Non-pigmented ciliary epithelial cell (primary cell): ENCODE data around the gene THAP4.
"Not testable (repeated sequence)": the region's sequence is repeated elsewhere in the genome, so short reads cannot be mapped to it uniquely, and the experiment has no call there.

Source experiments
- DNase-seq: peaks from one replicate; pipeline ENCODE4 v3.0.0-alpha.2; 2010; ENCODE audit warnings: low read depth

THAP4 gene

GRCh38 chr2:241612156-241613016 is 24.6 kb downstream of the THAP4 start:
- no peak for DNase-seq

GRCh38 chr2:241611062-241611461 is 25.9 kb downstream of the THAP4 start:
- no peak for DNase-seq

GRCh38 chr2:241609859-241610793 is 26.8 kb downstream of the THAP4 start:
- peak; percentile 26 for DNase-seq

- DNase-seq, result no peak
Measured at GRCh38 chr2:241608881-241609280, 28.1 kb downstream of the THAP4 start.

GRCh38 chr2:241607162-241607885 is 29.6 kb downstream of the THAP4 start:
- no peak for DNase-seq

GRCh38 chr2:241606186-241606585 is 30.8 kb downstream of the THAP4 start:
- no peak for DNase-seq

GRCh38 chr2:241603686-241604085 is 33.3 kb downstream of the THAP4 start:
- no peak for DNase-seq

GRCh38 chr2:241602720-241603119 is 34.2 kb downstream of the THAP4 start:
- no peak for DNase-seq

GRCh38 chr2:241601841-241602240 is 35.1 kb downstream of the THAP4 start:
- DNase-seq, result no peak

- DNase-seq, result no peak
Measured at GRCh38 chr2:241599615-241600014, 37.3 kb downstream of the THAP4 start.

- no peak for DNase-seq
Measured at GRCh38 chr2:241598487-241598886, 38.5 kb downstream of the THAP4 start.

- DNase-seq, result no peak
Measured at GRCh38 chr2:241598061-241598460, 38.9 kb downstream of the THAP4 start.

- no peak for DNase-seq
Measured at GRCh38 chr2:241597561-241597960, 39.4 kb downstream of the THAP4 start.

- DNase-seq, result no peak
Measured at GRCh38 chr2:241595600-241596140, 41.3 kb downstream of the THAP4 start.

- no peak for DNase-seq
Measured at GRCh38 chr2:241593271-241593670, 43.7 kb downstream of the THAP4 start.

GRCh38 chr2:241592126-241592845 is 44.7 kb downstream of the THAP4 start:
- no peak for DNase-seq

GRCh38 chr2:241590496-241591455 is 46.2 kb downstream of the THAP4 start:
- DNase-seq, result not testable (repeated sequence)

- not testable (repeated sequence) for DNase-seq
Measured at GRCh38 chr2:241589863-241590262, 47.1 kb downstream of the THAP4 start.

GRCh38 chr2:241586564-241587264 is 50.2 kb downstream of the THAP4 start:
- no peak for DNase-seq
